ENCODE data around the gene ARID3A.

The ARID3A gene

GRCh38 chr19:929203-929890 lies 3.5 kb downstream of the ARID3A start:
- in situ Hi-C loops (cut with MboI; ENCODE audit: low sequenced_read_pairs) = no loop called here

DNA sequence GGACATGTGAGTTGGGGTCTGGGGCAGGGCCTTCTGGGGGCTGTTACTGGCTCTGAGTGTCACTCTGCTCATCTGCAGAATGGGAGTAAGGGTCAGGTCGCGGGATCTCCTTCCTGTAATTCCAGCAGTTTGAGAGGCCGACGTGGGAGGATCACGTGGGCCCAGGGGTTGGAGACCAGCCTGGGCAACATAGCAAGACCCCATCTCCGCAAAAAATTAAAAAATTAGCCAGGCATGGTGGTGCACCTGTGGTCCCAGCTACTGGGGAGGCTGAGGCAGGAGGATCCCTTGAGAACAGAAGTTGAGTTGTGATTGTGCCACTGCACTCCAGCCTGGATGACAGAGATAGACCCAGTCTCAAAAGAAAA lies 4.0 kb downstream of the ARID3A start:
- in situ Hi-C loops (cut with MboI; ENCODE audit: low sequenced_read_pairs) = no loop called here

GRCh38 chr19:931860-932647 lies 6.2 kb downstream of the ARID3A start:
- in situ Hi-C loops (cut with MboI; ENCODE audit: low sequenced_read_pairs) = no loop called here

DNA sequence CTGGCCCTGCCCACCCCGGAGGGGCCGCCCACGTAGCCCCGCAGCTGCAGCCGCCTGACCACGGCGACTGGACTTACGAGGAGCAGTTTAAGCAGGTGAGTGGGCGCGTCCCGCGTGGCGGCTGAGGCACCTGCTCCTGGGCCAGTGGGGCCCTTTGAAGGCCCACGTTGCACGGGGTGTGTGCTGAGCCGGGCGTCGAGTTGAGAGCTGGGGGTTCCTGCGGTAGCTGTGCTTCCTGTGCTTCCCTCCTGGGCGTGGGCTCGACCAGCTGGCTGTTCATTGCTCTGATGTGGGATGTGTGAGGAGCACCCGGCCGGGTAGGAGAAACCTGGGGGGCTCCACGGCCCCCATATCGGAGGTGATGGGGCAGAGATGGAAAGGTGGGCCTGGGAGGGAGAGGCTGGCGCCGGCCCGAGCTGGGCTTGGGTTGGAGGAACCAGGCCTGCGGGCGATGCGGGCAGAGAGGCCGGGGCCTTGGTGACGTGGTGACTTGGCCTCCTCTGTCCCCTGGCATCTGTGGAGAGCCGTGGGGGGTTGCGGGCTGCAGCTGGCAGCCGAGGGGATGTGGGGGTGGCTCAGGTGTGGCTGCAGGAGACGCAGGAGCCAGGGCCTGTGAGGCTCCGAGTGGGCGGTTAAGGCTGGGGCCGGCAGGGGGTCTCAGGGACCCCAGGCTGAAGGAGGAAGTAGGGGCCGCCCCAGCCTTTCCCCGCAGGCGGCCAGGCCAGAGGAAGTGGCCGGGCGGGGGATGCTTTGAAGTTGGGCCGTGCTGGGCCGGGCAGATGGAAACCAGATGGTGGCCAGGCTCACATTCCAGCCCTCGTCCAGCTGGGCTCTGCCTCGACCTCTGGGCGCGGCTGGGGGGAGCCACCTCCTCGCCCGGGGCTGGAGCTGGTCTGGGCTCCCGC lies 7.1 kb downstream of the ARID3A start:
- in situ Hi-C loops (cut with MboI; ENCODE audit: low sequenced_read_pairs) = no loop called here

- in situ Hi-C loops (cut with MboI; ENCODE audit: low sequenced_read_pairs) = no loop called here
Measured at GRCh38 chr19:933553-933882, 7.7 kb downstream of the ARID3A start.

GRCh38 chr19:934197-934840 lies 8.5 kb downstream of the ARID3A start:
- in situ Hi-C loops (cut with MboI; ENCODE audit: low sequenced_read_pairs) = no loop called here

DNA sequence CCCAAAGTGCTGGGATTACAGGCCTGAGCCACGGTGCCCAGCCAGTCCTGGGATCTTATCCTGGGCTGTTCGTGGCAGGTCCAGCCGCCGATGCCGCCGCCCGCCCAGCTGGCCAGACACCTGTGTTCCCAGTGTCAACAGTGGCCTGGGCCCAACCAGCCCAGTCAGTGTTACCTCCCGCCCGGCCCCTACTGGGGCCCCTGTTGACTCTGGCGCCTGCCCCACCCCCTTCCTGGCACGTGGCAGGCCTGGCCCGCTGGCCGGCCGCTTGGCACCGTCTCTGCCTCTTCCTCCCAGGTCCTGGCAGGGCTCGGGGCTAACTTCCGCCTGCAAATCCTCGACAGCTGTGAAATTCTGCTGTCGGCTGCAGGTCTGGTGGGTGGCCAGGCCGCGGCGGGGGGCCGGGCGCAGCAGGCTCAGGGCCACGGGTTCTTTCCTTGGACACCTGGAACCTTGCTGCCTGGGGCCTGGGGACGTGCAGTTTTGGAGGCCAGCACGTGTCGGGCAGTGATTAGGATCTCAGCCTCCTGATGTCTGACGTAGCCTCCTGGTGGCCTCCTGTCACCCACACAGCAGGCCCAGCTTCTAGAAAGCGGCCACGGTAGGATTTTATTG lies 9.1 kb downstream of the ARID3A start:
- in situ Hi-C loops (cut with MboI; ENCODE audit: low sequenced_read_pairs) = no loop called here

DNA sequence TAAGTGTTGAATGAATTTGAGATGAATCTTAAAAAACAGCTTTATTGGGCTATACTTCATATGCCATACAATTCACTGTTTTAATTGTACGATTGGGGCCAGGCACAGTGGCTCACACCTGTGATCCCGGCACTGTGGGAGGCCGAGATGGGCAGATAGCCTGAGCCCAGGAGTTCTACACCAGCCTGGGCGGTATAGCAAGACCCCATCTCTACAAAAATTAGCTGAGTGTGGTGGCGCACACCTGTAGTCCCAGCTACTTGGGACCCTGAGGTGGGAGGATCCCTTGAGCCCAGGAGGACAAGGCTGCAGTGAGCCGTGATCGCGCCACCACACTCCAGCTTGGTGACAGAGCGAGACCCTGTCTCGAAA lies 10.3 kb downstream of the ARID3A start:
- in situ Hi-C loops (cut with MboI; ENCODE audit: low sequenced_read_pairs) = no loop called here

- in situ Hi-C loops (cut with MboI; ENCODE audit: low sequenced_read_pairs) = no loop called here
Measured at GRCh38 chr19:937259-937694, 11.4 kb downstream of the ARID3A start.

DNA sequence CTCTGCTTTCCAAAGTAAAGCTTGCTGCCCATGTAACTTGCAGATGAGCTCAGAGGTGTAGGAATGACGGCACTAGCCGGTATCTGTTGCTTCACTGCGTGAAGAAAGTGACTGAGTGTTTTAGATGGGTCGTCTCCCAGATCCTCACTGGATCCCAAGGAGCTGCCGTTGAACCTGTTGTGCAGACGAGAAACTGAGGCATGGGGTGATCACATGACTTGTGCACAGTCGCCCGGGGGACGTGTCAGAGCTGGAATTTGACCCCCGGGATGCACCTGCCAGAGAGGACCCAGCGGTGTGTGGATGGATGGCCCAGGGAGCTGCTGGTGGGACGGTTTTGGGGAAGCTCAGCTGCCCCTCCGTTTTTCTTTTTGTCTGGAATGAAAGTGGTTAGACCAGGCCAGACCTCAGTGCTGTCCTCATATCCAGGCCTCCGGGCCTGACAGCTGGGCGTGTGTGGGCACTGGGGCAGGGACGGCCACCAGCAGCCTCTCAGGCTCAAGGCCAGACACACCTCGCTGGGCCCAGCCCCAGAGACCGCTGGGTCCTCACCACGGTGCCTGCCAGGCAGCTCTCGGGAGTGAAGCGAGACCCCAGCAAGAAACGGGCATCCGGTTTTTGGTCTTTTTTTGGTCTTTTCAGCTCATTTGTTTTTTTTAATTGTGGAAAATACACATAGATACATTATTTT lies 12.5 kb downstream of the ARID3A start:
- in situ Hi-C loops (cut with MboI; ENCODE audit: low sequenced_read_pairs) = no loop called here

DNA sequence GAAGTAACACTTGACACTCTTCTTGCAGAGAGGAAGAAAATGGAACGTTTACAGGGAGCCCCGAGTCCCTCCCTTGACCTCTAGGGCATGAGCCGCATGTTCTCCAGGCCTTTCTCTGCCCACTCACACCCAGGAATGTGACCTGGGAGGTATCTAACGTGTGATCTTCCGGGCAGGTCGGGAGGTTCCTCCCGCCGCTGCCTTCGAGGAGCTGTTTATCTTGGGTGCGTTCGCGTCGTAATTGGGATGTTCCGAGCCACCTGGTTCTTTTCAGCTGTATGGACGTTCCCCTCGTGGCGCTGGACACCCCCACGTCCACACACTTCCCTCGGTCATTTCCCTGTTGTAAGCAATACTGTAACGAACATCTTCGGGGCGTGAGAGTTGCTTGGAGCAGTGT lies 13.6 kb downstream of the ARID3A start:
- in situ Hi-C loops (cut with MboI; ENCODE audit: low sequenced_read_pairs) = no loop called here

GRCh38 chr19:939922-940321 lies 14.1 kb downstream of the ARID3A start:
- in situ Hi-C loops (cut with MboI; ENCODE audit: low sequenced_read_pairs) = no loop called here

DNA sequence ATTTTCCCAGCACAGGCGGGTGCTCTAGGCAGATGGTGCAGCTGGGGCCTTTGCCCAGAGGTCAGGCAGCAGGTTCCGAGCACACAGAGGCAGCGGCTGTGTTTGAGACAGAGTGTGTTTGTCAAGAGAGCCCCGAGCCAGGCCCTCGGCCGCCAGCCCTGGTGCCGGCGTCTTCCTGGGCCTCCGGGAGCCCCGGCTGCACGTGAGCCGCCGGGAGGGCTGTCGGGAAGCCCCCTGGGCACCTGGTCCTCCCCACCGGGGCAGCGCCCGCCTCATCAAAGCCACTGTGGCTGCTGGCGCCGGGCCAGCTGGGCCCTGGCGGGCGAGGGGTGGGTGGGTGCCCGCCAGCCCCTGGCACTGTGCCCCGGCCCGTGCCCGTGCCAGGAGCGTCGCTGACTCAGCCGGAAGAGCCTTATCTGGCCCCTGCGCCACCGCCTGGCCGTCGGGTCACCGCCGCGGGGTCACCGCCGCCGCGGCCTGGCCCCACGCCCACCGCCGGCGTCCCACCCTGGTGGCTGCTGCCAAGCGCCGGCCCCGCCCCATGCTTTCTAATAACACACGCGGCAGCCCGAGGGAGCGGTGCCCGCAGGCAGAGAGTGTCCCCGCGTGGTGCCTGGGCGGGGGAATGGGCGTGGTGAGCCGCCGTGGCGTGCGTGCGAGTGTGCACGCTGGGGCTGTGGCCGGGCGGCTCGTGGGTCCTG lies 14.9 kb downstream of the ARID3A start:
- in situ Hi-C loops (cut with MboI; ENCODE audit: low sequenced_read_pairs) = no loop called here

- in situ Hi-C loops (cut with MboI; ENCODE audit: low sequenced_read_pairs) = no loop called here
Measured at GRCh38 chr19:941292-942132, 15.7 kb downstream of the ARID3A start.

DNA sequence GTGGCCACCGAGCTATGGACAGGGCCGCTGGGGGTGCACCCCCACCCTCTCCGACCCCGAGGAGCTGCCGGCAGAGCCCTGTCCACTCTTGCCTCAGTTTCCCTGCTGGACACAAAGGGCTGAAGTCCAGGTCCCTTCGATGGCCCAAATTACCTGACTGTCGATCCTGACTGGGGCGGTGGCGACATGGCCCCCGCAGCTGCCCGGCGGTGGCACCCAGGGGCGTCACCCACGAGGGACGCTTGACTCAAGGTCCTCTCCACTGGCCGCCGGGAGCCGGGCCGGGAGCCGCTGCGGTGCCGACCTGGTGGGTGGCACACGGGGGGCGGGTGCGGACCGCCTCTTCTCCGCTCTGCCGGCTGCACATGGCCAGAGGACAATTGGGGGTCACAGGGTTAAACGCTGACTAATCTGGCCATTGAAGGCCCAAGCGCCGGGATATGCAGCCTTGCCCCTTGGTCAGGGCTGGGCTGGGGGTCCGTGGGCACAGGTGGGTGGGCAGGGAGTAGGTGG lies 16.4 kb downstream of the ARID3A start:
- in situ Hi-C loops (cut with MboI; ENCODE audit: low sequenced_read_pairs) = no loop called here

DNA sequence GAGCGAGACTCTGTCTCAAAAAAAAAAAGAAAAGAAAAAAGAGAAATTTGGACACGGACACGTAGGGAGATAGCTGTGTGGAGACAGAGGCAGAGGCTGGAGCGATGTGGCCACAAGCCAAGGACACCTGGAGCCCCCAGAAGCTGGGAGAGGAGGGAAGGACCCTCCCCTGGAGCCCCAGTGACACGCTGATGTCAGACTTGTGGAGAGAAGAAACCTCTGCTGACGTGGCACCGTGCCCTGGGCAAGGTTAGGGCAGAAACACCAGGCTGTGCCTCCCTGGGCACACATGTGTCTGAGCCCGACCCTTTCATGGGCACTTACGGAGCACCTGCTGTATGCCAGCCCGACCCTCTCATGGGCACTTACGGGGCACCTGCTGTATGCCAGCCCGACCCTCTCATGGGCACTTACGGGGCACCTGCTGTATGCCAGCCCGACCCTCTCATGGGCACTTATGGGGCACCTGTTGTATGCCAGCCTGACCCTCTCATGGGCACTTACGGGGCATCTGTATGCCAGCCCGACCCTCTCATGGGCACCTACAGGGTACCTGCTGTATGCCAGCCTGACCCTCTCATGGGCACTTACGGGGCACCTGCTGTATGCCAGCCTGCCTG lies 17.8 kb downstream of the ARID3A start:
- in situ Hi-C loops (cut with MboI; ENCODE audit: low sequenced_read_pairs) = no loop called here

DNA sequence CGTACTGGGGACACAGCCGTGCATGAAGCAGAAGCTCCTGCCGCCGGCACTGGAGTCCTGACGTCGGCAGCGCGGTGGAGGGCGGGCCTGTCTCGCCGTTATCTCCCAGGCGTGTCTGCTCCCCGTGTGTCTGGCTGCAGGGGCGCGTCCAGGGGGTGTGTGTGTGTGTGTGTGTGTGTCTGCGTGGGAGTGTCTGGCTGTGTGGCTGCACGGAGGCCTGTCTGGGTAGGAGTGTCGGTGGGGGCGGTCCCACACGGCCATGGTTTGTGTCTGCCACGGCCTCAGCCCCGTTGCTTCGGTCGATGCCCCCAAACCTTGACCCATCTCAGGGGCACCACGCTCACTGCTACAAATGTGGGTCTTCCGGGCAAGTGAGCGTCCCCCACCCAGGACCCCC lies 18.3 kb downstream of the ARID3A start:
- in situ Hi-C loops (cut with MboI; ENCODE audit: low sequenced_read_pairs) = no loop called here

GRCh38 chr19:944663-945241 lies 18.9 kb downstream of the ARID3A start:
- in situ Hi-C loops (cut with MboI; ENCODE audit: low sequenced_read_pairs) = no loop called here
